Left lung (tissue), 10 donors: ENCODE data around the gene TLCD3B. TPM values are rescaled to one million over a fixed set of nuclear protein-coding genes. Genes with fewer than 3 reads are reported as not detected.
A peak's percentile ranks its signal among the peaks of the same experiment; 100 is the strongest.

Experiments
- ATAC-seq: fragments of 200-7000 bp; cut with Tn5 transposase; one replicate; pipeline ENCODE4 v1.9.1; 2020; ENCODE audit warnings: moderate library complexity
- DNase-seq, 4 donors: peaks; one replicate each; pipeline ENCODE4 v3.0.0-alpha.2; 2013 to 2020
- H3K27ac ChIP-seq, 2 donors: fragments of 200-600 bp; sonication (generic) in 1 of 2; one replicate each; pipeline versions ENCODE4 v1.5.0 to v1.8.0; 2020 to 2021
- H3K27me3 ChIP-seq, 2 donors: fragments of 200-600 bp; sonication (generic) in 1 of 2; one replicate each; pipeline versions ENCODE4 v1.5.0 to v1.8.0; 2020 to 2021
- H3K36me3 ChIP-seq, 2 donors: fragments of 200-600 bp; sonication (generic) in 1 of 2; one replicate each; pipeline versions ENCODE4 v1.5.0 to v1.8.0; 2020 to 2021
- H3K4me1 ChIP-seq, 2 donors: fragments of 200-600 bp; one replicate each; pipeline ENCODE4 v1.8.0; 2021
- H3K4me3 ChIP-seq, 2 donors: fragments of 200-600 bp; sonication (generic) in 1 of 2; one replicate each; pipeline versions ENCODE4 v1.5.0 to v1.8.0; 2020 to 2021; ENCODE audit warnings: mild to moderate bottlenecking in 1 of 2
- H3K9me3 ChIP-seq, 2 donors: fragments of 200-600 bp; sonication (generic) in 1 of 2; one replicate each; pipeline versions ENCODE4 v1.5.0 to v1.8.0; 2020 to 2021
- intact Hi-C, 2 donors: fragments of 100-400 bp; cut with DNase I; formaldehyde crosslinking; loops; one replicate each; pipeline versions ENCODE4 v1.11.2 to v1.14.2; 2022
- polyA plus RNA-seq, 6 donors: library from polyadenylated mRNA; unstranded; fragments of 120-200 nt; gene quantifications; one replicate each; pipeline ENCODE4 v1.2.1, GENCODE V29; 2013; ENCODE audit not compliant: insufficient read length in 6 of 6
- total RNA-seq, 2 donors: library from RNA; stranded (reverse); fragmentation: NEBNext Ultra II Directional; extraction: Animal tissue kit (Norgen Biotek cat#: 25700); gene quantifications; one replicate each; pipeline ENCODE4 v1.2.1, GENCODE V29; 2021
- TF ChIP-seq, protein P1 (sequence below), 2 donors: fragments of 200-600 bp; sonication (generic) in 1 of 2; IDR thresholded peaks; one replicate each; pipeline versions ENCODE4 v1.5.0 to v1.8.0; 2021; ENCODE audit warnings: antibody characterized with exemption in 2 of 2
- donor health status: DM: no; HTN: yes; CAD: no.
- donor health status: DM: no; HTN: no; CAD: no.

Gene TLCD3B
- total and polyA plus RNA-seq, 8 donors = 0.28 to 1.4 (median 0.85) TPM; not detected in 1

DNA sequence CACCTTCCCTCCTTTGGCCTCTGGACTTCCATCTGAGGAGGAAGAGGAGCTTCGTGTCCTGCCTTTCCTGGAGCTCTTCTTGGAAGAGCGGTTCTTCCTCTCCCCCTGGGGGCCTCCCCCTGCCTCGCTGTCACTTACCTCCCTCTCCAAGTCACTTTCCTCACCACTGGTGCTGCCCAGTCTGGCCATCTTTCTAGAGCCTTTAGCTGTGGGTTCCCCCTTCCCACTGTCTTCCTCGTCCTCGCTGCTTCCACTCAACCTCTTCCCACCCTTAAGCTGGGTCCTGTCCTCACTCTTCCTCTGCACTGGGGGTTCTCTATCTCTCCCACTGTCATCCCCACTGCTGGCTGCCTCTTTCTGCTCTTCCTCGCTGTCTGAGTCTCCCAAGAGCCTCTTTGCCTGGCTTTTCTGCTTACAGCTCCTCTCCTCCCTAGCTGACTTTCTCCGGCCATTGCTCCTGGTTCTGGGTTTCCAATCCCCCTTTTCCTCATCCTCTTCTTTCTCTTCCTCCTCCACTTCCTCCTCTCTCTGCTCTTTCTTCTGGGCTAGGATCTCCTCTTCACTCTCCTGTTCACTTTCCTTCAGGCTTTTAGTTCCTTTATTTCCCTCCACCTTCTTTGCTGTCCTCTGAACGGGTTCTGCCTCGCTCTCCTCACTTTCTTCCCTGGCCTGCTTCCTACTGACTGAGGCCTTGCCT lies 37.0 kb downstream of the TLCD3B start:
- Histone ChIP-seq H3K36me3 (peaks cover 0 to 55% of the 10 kb centered on the region in 2 donors), H3K4me1 (peaks cover 22 to 40% of the 10 kb centered on the region in 2 donors), H3K27me3 (no peaks in the 10 kb centered on the region), H3K27ac (peak overlapping the region; percentile 93 to 96), H3K4me3 (peak overlapping the region in 1 of 2 donors; percentile 99), H3K9me3 (no peaks in the 10 kb centered on the region)
- TF ChIP-seq, protein P1, sequence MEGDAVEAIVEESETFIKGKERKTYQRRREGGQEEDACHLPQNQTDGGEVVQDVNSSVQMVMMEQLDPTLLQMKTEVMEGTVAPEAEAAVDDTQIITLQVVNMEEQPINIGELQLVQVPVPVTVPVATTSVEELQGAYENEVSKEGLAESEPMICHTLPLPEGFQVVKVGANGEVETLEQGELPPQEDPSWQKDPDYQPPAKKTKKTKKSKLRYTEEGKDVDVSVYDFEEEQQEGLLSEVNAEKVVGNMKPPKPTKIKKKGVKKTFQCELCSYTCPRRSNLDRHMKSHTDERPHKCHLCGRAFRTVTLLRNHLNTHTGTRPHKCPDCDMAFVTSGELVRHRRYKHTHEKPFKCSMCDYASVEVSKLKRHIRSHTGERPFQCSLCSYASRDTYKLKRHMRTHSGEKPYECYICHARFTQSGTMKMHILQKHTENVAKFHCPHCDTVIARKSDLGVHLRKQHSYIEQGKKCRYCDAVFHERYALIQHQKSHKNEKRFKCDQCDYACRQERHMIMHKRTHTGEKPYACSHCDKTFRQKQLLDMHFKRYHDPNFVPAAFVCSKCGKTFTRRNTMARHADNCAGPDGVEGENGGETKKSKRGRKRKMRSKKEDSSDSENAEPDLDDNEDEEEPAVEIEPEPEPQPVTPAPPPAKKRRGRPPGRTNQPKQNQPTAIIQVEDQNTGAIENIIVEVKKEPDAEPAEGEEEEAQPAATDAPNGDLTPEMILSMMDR (IDR thresholded peaks at IDR 0.05) = no peak
- intact Hi-C loops = no loop called here
- DNase-seq (no peak), ATAC-seq (no peak)

- H3K27me3 ChIP-seq = no peaks in the 10 kb centered on the region
- H3K9me3 ChIP-seq = no peaks in the 10 kb centered on the region
- H3K36me3 ChIP-seq = peaks cover 0 to 61% of the 10 kb centered on the region in 2 donors
- H3K4me3 ChIP-seq = no peak overlapping the region
- H3K4me1 ChIP-seq = peaks cover 22 to 44% of the 10 kb centered on the region in 2 donors
- DNase-seq (peak in 1 of 4 donors; percentile 49), ATAC-seq (no peak)
- no peak overlapping the region for H3K27ac ChIP-seq
- intact Hi-C loops = no loop called here
- TF ChIP-seq, protein P1 (IDR thresholded peaks at IDR 0.05) = no peak
Measured at GRCh38 chr16:29993191-29993902, 37.7 kb downstream of the TLCD3B start.

DNA sequence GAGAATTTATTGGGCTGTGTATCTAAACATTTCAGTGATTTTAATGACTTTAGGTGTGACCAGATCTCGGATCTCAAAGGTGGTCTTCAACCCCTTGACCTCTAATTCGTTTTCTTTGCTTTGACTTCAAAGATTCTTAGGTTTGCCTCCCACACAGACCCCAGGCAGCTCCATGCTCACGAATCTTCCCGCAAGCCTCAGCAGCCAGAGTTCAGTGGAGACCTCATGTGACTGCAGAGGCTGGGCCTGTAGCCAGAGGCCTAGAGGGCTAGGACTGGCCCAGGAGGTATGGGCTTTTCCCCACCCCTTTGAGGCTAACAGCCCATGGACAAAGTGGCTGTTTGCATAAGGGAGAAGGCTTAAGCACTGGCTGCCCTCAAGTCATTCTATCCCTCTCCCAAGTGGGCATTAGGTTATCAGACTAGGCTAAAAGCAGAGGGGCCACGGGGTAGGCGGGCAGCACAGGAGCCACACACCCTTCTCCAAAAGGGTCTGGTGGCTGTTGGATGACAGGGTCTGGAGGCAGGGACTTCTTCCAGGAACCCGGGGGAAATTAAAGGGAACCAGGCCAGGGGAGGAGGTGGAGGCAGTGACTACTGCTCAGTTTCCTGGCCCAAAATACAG lies 38.6 kb downstream of the TLCD3B start:
- Histone ChIP-seq H3K9me3 (no peaks in the 10 kb centered on the region), H3K4me1 (peaks cover 22 to 53% of the 10 kb centered on the region in 2 donors), H3K27ac (peak overlapping the region in 1 of 2 donors; percentile 39), H3K27me3 (no peaks in the 10 kb centered on the region), H3K36me3 (peaks cover 0 to 66% of the 10 kb centered on the region in 2 donors), H3K4me3 (no peak overlapping the region)
- intact Hi-C loops = no loop called here
- DNase-seq (peak in 1 of 4 donors; percentile 75), ATAC-seq (peak; percentile 7)
- TF ChIP-seq, protein P1 (IDR thresholded peaks at IDR 0.05) = no peak

DNA sequence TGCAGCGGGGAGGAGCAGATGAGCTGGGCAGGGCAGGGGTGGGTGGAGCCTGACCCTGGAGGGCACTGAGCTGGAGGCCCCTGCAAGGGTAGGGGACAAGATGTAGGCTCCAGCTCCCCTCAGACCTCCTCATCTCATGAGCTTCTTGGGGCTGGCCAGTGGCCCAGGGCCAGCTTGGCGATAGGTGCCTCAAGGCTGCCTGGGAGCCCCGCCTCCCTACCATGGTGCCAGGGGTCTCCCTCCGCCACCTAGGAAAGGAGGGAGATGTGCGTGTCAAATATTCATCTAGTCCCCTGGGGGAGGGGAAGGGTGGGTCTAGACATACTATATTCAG lies 39.5 kb downstream of the TLCD3B start:
- no peak for ATAC-seq
- Histone ChIP-seq H3K4me3 (no peak overlapping the region), H3K4me1 (peaks cover 17 to 49% of the 10 kb centered on the region in 2 donors), H3K27me3 (no peaks in the 10 kb centered on the region), H3K9me3 (no peaks in the 10 kb centered on the region), H3K36me3 (peaks cover 0 to 75% of the 10 kb centered on the region in 2 donors), H3K27ac (peak overlapping the region in 1 of 2 donors; percentile 23)
- no peak for DNase-seq
- TF ChIP-seq, protein P1 (IDR thresholded peaks at IDR 0.05) = no peak
- intact Hi-C loops = no loop called here
